SK-N-DZ (cell line): ENCODE data around the gene MX2.

Source experiments
- DNase-seq: peaks from one replicate; pipeline ENCODE4 v3.0.0-alpha.2; 2015; ENCODE audit warnings: low spot score

Gene MX2

DNA sequence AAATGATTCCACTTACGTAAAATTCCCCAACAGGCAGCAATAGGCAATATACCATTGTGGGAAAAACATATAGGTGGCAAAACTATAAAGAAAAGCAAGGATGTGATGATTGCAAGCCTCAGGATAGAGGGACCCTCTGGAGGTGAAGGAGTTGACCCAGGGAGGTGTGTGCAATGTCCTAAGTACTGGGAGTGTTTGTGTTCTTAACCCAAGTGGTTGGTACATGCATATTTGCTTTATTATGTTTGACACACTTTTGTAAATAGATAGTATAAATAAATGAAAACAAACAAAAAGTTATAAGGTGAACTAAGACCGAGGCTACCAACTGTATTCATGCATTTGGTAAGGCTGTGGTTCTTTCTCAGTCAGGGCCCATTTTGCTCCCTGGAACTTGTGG is 71.7 kb downstream of the MX2 start:
- no peak for DNase-seq

- DNase-seq = no peak
Measured at GRCh38 chr21:41435706-41436105, 73.9 kb downstream of the MX2 start.

DNA sequence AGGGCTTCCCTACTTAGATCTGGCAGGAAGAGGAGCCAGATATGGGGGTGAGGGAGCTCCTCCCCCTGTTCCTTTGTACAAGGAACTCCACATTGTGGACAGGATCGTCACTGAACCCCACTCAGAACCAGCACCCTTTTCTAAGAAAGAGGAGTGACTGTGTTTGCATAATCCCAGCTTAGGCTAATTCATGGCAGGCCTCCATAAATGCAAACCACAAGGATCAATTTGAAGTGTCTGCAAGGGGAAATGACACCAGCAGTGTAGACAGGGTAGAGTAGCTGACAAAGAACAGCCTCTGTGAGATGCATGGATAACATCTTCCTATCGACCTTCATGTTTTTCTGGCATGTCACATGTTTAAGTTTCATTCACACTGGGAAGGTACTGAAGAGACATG is 75.9 kb downstream of the MX2 start:
- no peak for DNase-seq

DNA sequence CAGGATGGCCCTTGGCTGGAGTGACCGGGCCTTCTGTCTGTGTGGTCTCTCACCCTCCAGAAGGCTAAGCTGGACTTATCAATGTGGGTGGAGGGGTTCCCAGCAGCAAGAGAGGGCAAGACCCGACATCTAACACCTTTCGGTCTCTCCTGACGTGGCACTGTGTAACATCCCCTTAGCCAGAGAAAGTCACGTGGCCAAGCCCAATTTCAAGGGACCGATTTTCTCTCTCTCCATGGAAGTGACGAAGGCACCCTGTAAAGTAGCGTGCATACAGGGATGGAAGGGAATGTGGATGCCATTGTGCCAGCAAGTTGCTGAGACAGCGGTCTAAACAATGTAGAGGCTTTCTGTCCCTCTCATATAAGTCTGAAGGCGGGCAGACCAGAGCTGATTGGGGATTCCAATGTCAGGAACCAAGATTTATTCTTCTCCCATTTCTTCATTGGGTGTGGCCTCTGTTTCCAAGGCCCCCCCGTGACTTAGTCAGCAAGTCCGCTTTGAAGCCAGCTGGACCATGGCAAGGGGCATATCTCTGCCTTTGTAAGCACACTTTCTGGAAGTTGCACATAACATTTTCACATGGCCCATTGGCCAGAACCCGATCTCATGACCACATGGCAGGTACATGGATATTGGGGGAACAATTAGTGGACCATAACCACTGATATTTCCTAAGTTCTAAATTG is 76.7 kb downstream of the MX2 start:
- no peak for DNase-seq

DNA sequence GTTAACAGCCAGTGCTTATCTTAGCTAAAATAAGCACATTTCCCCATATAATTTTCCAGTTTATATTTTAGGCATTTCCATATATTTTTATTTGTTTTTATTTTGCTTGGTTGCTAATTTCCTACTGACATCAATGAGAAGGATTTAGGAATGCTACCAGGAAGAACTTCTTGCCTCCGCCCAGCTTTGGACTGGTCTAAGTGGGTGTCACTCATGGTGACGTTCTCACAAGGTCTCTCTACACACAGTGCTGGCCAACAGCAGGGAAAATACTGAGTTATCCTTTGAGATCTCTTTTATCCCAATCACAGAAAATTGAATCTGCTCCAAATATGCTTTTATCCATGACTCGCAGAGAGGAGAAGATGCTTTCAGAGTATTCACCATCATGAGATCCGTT is 77.4 kb downstream of the MX2 start:
- no peak for DNase-seq

DNA sequence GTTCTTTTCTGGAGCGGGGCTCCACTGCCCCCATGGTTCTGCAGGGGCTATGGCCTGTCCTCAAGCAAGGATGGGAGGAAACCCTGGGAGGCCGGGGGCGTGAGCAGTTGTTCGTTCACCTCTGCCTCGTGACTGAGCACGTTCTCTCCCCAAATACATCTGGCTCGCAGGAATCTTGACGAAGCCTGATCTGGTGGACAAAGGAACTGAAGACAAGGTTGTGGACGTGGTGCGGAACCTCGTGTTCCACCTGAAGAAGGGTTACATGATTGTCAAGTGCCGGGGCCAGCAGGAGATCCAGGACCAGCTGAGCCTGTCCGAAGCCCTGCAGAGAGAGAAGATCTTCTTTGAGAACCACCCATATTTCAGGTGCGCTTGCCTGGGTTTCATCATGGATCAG is 79.7 kb downstream of the MX2 start:
- DNase-seq = no peak

- no peak for DNase-seq
Measured at GRCh38 chr21:41442481-41443186, 80.8 kb downstream of the MX2 start.

DNA sequence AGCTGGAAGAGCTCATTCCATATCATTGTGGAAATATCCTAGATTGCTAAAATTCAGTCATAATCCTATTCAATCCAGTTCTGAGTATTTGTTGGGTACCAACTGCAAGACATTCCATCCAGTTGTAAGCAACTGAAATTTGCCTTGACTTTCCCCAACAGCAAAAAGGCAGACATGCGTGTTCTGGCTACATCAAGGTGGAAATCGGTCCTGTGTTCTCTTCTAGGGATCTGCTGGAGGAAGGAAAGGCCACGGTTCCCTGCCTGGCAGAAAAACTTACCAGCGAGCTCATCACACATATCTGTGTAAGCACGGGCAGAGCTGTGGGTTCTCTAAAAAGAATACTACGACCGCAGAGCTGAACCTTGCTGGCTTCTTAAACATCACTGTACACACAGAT is 81.7 kb downstream of the MX2 start:
- no peak for DNase-seq

- DNase-seq = no peak
Measured at GRCh38 chr21:41444703-41445464, 83.1 kb downstream of the MX2 start.

- DNase-seq = no peak
Measured at GRCh38 chr21:41445465-41445862, 83.6 kb downstream of the MX2 start.

DNA sequence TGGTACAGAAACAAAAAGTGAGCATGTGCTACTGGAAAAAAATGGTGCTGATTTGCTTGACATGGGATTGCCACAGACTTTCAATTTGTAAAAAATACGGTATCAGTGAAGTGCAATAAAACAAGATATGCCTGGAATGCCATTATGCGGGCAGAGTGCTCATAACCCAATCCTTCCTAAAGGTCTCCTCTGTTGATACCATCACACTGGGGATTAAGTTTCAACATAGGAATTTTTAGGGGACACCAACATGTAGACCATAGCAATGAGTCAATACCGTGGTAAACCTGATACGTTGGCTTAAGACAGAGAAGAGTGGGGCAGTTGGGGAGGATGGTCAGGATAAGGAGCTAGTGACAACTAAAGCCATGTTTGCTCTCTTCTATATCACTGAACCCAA is 84.8 kb downstream of the MX2 start:
- DNase-seq = no peak

- DNase-seq = no peak
Measured at GRCh38 chr21:41447356-41447755, 85.5 kb downstream of the MX2 start.

DNA sequence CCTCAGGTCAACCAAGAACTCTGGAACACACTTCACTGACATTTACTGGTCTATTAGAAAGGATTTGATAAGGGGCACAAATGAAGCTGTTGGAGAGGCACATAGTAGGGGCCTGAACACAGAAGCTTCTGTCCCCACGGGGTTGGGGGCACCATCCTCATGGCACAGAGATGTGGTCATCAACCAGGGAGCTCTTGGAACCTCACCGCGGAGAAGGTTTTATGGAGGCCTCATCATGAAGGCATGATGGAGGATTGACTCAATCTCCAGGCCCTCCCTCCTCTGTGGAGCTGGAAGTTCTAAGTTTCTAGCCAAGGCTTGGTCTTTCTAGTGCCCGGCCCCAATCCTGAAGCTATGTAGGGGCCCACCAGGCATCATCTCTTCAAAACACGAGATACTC is 87.8 kb downstream of the MX2 start:
- DNase-seq = no peak

DNA sequence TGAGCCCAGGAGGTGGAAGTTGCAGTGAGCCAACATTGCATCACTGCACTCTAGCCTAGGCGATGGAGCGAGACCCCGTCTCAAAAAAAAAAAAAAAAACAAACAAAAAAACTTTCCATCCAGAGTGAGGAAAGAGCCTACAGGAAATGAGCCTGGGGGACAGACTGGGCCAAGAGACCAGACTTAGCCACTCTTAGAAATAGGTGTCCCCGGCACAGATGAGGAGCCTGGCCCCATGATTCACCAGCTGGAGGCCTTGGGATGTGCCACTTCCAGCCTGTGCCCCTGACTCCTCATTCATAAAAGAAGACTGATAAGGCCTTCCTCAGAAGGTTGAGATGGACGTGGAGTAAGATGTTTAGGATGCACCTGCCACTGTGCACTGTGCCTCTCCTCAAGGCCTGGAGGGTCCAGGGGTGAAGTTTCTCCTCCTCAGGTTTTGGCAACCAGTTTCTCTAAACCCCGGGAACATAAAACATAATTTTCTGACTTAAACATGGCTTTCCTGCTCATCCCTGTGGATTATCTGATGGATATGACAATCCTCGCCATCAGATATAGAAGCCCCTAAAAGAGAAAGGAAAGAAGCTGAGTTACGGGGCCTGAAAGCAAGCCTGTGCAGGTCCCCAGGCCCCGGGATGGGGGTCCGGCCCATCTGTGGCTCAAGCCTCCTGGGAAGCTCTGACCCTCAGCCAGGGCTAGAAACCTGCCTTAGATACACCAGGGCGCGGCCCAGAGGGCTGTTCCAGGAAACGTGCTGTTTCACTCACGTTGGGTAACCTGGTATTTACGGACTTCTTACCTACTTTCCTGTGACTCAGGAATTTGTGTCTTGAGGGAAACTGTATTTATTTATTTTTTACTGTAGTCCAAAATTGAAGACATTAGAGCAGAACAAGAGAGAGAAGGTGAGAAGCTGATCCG is 90.2 kb downstream of the MX2 start:
- no peak for DNase-seq

- no peak for DNase-seq
Measured at GRCh38 chr21:41453198-41453597, 91.4 kb downstream of the MX2 start.

DNA sequence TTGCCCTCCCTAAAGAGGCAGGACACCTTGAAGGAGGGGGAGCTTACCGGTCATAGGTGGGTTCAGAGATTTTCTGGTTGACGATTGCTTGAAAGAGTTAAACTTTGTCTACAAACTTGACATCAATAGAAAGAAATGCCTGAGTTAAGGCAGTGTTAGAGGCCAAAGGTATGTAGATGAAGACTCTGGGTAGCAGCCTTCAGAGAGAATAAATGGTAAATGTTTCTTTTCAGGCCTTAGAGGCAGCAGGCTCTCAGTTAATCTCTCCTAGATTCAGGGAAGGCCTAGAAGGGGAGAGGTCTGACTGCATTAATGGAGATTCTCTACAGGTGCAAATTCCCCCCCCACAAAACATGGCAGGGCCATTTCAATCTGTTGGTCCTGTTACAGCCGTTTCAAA is 91.9 kb downstream of the MX2 start:
- no peak for DNase-seq

DNA sequence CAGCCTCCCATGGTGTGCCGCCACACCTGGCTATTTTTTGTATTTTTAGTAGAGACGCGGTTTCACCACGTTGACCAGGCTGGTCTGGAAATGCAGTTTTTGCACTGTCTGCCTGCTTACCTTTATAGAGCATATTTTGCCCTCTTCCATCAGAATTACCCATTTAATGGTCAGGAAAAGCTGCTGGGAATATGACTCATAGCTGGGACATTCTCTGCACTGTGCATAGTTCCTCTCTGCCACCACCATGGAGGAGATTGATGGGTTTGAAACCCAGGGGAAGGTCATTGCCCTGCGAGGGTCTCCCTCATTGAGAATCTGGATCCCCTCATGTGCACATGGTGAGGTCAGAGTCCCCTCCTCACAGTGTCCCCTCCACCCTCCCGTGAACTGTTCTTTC is 96.3 kb downstream of the MX2 start:
- DNase-seq = no peak

DNA sequence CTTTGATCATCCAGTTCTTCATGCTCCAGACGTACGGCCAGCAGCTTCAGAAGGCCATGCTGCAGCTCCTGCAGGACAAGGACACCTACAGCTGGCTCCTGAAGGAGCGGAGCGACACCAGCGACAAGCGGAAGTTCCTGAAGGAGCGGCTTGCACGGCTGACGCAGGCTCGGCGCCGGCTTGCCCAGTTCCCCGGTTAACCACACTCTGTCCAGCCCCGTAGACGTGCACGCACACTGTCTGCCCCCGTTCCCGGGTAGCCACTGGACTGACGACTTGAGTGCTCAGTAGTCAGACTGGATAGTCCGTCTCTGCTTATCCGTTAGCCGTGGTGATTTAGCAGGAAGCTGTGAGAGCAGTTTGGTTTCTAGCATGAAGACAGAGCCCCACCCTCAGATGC is 96.7 kb downstream of the MX2 start:
- DNase-seq = no peak
